Stimulated activated memory B cell treated with anti-CD40 and anti-IgM and Interleukin-4, amounts not matched to agents 10 μg/mL and 1 μg/mL and 100 μg/mL, for 72 hours (primary cell): ENCODE measurements around the gene TES.
A peak's percentile ranks its signal among the peaks of the same experiment; 100 is the strongest.
"Not testable (repeated sequence)": the region's sequence is repeated elsewhere in the genome, so short reads cannot be mapped to it uniquely, and the experiment has no call there.

Source experiments
- ATAC-seq: fragments of 150-1000 bp; cut with Tn5 transposase; 2 replicates; pipeline ENCODE4 v1.10.0; 2021
- H3K27ac Mint-ChIP-seq: one replicate; pipeline ENCODE4 v1.8.0; 2022; ENCODE audit warnings: mild to moderate bottlenecking, mixed read lengths
- H3K27me3 Mint-ChIP-seq: one replicate; pipeline ENCODE4 v1.8.0; 2022; ENCODE audit warnings: mixed read lengths
- H3K36me3 Mint-ChIP-seq: one replicate; pipeline ENCODE4 v1.8.0; 2022; ENCODE audit warnings: mixed read lengths
- H3K4me1 Mint-ChIP-seq: one replicate; pipeline ENCODE4 v1.8.0; 2022; ENCODE audit warnings: mixed read lengths
- H3K4me3 Mint-ChIP-seq: one replicate; pipeline ENCODE4 v1.8.0; 2022; ENCODE audit warnings: mild to moderate bottlenecking, moderate library complexity, mixed read lengths
- H3K9me3 Mint-ChIP-seq: one replicate; pipeline ENCODE4 v1.8.0; 2022; ENCODE audit warnings: mixed read lengths

TES gene

DNA sequence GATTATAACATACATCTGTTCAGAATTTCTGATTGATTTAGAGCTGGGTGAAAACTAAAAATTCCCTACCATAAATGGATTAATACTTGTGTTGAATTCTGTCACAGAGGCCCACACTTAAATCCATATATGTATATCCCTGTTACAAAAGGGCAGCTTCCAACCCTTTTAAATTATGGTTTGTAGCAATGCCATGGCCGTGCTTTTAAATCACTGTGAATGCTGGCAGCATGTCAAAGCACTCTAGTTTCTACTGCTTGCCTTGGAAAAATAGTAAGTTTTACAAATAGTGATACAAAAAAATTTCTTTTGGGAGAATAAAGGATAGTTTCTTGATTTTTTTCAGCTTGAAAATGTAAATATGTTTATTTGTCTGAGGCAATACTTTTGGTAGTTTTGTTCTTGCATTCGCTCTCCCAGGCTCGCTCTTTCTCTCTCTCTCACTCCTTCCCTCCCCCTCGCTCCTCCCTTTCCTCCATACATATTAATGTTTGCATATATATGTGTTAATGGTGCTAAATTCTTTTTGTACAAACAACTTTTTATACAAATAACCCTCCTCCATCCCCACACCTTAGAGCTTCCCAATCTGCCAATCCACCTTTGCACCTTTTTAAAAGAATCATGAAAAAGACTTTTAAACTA is 29.8 kb downstream of the TES start:
- ATAC-seq, result no peak
- H3K36me3 Mint-ChIP-seq, result peaks cover 43% of the 10 kb centered on the region
- no peak overlapping the region for H3K4me3 Mint-ChIP-seq
- H3K27ac Mint-ChIP-seq, result no peak overlapping the region
- H3K9me3 Mint-ChIP-seq, result peaks cover 2% of the 10 kb centered on the region
- no peaks in the 10 kb centered on the region for H3K27me3 Mint-ChIP-seq
- H3K4me1 Mint-ChIP-seq, result peaks cover 20% of the 10 kb centered on the region

DNA sequence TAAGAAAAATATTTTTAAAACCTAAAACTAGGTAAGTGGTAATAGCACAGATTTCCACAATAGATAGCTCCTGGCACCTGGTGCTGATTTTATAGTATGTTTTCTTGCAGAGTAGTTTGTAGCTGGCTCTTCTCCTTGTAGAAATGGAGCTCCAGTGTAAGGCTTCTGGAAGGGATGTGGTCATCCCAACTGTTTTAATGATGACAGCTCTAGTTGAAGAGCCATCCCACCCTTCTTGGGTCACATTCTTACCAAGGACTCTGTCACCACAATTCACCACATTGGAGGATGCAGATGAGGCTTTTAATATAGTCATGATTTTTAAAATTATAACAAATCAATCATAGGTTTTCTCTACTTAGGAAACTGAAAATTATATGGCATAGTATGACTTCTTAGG is 31.0 kb downstream of the TES start:
- Mint-ChIP-seq H3K4me1 (peaks cover 30% of the 10 kb centered on the region), H3K4me3 (no peak overlapping the region), H3K9me3 (peaks cover 6% of the 10 kb centered on the region), H3K36me3 (peaks cover 55% of the 10 kb centered on the region), H3K27me3 (no peaks in the 10 kb centered on the region), H3K27ac (no peak overlapping the region)
- ATAC-seq, result no peak

DNA sequence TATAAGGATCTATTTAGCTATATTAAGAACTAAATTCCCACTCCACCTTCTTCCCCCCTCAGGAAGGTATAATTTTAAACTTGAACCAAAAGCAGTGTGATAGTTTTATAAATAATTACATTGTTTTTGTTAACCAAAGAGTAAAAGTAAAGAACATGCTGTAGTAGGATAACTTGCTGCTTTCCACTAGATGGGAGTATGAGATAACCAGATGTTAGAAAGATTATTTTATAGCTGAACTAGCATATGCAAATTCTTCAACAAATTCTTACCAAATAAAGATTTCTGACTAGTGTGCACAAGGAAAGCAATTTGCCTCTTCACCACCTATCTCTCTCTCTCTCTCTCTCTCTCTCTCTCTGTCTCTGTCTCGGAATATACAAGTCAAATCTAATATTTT is 31.8 kb downstream of the TES start:
- Mint-ChIP-seq H3K36me3 (peaks cover 63% of the 10 kb centered on the region), H3K4me3 (no peak overlapping the region), H3K27me3 (no peaks in the 10 kb centered on the region), H3K9me3 (peaks cover 6% of the 10 kb centered on the region), H3K27ac (no peak overlapping the region), H3K4me1 (peaks cover 39% of the 10 kb centered on the region)
- ATAC-seq, result no peak

DNA sequence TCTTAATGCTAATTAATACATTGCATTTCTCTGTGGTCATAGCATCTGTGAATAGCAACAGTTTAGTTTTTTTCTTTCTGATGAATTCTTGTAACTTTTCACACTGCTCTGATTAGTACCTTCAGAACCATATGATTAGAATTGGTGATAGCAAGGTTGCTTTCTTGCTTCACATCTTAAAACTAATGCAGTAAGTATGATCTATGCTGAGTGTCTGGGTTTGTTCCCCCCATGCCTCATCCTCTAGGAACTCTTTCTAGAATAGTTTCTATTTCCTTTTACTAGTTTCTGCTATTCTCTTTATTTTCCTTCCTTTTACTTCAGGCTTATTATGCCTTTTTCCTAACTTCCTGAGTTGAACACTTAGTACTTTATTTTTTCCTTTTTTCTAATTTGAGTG is 32.4 kb downstream of the TES start:
- Mint-ChIP-seq H3K4me3 (no peak overlapping the region), H3K27ac (peak overlapping the region; percentile 20), H3K27me3 (no peaks in the 10 kb centered on the region), H3K4me1 (peaks cover 39% of the 10 kb centered on the region), H3K36me3 (peaks cover 59% of the 10 kb centered on the region), H3K9me3 (peaks cover 6% of the 10 kb centered on the region)
- no peak for ATAC-seq

DNA sequence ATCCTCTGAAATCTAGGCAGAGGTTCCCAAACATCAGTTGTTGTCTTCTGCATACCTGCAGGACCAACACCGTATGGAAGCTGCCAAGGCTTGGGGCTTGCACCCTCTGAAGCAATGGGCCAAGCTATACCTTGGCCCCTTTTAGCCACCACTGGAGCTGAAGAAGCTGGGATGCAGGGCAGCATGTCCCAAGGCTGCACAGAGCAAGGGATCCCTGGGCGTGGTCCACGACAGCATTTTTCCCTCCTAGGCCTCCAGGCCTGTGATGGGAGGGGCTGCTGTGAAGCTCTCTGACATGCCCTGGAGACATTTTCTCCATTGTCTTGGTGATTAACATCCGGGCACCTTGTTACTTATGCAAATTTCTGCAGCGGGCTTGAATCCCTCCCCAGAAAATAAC is 34.5 kb downstream of the TES start:
- not testable (repeated sequence) for H3K9me3 Mint-ChIP-seq, H3K4me3 Mint-ChIP-seq, ATAC-seq, H3K27me3 Mint-ChIP-seq
- Mint-ChIP-seq H3K4me1 (peaks cover 33% of the 10 kb centered on the region), H3K27ac (peak overlapping the region; percentile 13), H3K36me3 (peaks cover 61% of the 10 kb centered on the region)

DNA sequence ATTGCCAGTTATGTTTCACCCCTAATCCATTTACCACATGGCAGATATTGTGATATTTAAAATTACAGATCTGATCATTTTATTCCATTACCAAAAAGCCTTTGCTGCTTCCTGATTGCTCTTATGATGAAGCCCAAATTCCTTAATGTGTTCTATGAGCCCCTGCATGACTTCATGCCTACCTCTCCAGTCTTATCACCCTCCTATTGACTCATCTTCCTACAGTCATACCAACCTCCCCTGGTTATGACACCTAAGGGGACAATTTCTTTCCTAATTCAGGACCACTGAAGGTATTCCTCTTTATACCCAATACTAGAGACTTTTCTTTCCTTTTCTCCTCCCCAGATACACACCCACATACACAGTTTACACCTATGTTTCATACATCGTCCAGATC is 36.0 kb downstream of the TES start:
- no peak for ATAC-seq
- Mint-ChIP-seq H3K9me3 (peaks cover 6% of the 10 kb centered on the region), H3K27ac (peak overlapping the region; percentile 13), H3K36me3 (peaks cover 61% of the 10 kb centered on the region), H3K27me3 (no peaks in the 10 kb centered on the region), H3K4me3 (no peak overlapping the region), H3K4me1 (peaks cover 27% of the 10 kb centered on the region)

DNA sequence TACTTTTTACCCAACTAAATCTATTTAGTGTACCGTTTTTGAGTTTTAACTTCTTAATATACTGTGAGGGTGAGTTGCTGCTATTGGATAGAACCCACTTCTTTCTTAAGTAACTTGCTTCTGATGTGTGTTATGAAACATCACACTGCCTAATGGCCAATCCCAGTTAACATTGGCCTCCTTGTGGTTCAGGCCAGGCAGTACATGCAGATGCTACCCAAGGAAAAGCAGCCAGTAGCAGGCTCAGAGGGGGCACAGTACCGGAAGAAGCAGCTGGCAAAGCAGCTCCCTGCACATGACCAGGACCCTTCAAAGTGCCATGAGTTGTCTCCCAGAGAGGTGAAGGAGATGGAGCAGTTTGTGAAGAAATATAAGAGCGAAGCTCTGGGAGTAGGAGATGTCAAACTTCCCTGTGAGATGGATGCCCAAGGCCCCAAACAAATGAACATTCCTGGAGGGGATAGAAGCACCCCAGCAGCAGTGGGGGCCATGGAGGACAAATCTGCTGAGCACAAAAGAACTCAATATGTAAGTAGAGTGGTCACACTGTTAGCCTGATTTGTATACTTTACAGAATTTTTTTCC is 39.7 kb downstream of the TES start:
- peaks cover 5% of the 10 kb centered on the region for H3K9me3 Mint-ChIP-seq
- H3K36me3 Mint-ChIP-seq, result peaks cover 49% of the 10 kb centered on the region
- no peak overlapping the region for H3K4me3 Mint-ChIP-seq
- H3K27ac Mint-ChIP-seq, result peak overlapping the region; percentile 30
- H3K27me3 Mint-ChIP-seq, result no peaks in the 10 kb centered on the region
- peaks cover 20% of the 10 kb centered on the region for H3K4me1 Mint-ChIP-seq
- no peak for ATAC-seq

DNA sequence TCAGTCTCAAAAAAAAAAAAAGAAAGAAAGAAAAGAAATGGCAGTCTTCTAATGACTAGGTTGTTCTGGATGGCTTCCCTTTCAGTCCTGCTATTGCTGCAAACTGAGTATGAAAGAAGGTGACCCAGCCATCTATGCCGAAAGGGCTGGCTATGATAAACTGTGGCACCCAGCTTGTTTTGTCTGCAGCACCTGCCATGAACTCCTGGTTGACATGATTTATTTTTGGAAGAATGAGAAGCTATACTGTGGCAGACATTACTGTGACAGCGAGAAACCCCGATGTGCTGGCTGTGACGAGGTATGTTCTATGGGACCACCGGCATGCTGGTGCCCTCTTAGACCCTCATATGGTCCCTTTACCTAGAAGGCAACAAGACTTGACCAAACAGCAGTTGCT is 41.3 kb downstream of the TES start:
- H3K4me1 Mint-ChIP-seq, result peaks cover 5% of the 10 kb centered on the region
- ATAC-seq, result no peak
- H3K27me3 Mint-ChIP-seq, result no peaks in the 10 kb centered on the region
- peaks cover 32% of the 10 kb centered on the region for H3K36me3 Mint-ChIP-seq
- no peaks in the 10 kb centered on the region for H3K9me3 Mint-ChIP-seq
- H3K27ac Mint-ChIP-seq, result no peak overlapping the region
- H3K4me3 Mint-ChIP-seq, result no peak overlapping the region

DNA sequence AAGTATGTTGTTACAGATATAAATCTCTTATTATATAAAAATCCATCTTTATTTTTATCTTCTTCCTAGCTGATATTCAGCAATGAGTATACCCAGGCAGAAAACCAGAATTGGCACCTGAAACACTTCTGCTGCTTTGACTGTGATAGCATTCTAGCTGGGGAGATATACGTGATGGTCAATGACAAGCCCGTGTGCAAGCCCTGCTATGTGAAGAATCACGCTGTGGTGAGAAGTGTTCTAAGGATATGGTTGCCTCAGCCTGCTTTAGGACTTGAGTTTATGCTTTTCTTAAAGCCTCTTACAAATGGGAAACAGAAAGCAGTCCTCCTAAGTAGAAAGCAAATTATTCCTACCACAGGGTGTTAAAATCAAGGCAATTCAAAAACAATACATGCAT is 41.9 kb downstream of the TES start:
- H3K36me3 Mint-ChIP-seq, result peaks cover 30% of the 10 kb centered on the region
- no peak overlapping the region for H3K4me3 Mint-ChIP-seq
- no peaks in the 10 kb centered on the region for H3K27me3 Mint-ChIP-seq
- no peak for ATAC-seq
- no peaks in the 10 kb centered on the region for H3K9me3 Mint-ChIP-seq
- H3K27ac Mint-ChIP-seq, result no peak overlapping the region
- no peaks in the 10 kb centered on the region for H3K4me1 Mint-ChIP-seq

DNA sequence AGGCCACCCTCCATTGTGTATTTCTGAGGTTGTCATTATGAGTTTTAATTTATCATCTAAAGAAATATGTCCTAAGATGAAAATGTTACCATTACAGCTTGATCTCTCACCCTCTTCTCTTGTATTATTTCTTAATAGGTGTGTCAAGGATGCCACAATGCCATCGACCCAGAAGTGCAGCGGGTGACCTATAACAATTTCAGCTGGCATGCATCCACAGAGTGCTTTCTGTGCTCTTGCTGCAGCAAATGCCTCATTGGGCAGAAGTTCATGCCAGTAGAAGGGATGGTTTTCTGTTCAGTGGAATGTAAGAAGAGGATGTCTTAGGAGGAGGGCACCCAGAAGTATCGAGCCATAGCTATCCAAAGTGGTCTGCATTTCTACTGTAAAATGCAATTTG is 46.8 kb downstream of the TES start:
- Mint-ChIP-seq H3K27ac (no peak overlapping the region), H3K4me3 (no peak overlapping the region), H3K4me1 (peaks cover 14% of the 10 kb centered on the region), H3K27me3 (no peaks in the 10 kb centered on the region), H3K36me3 (peaks cover 27% of the 10 kb centered on the region), H3K9me3 (no peaks in the 10 kb centered on the region)
- ATAC-seq, result no peak

DNA sequence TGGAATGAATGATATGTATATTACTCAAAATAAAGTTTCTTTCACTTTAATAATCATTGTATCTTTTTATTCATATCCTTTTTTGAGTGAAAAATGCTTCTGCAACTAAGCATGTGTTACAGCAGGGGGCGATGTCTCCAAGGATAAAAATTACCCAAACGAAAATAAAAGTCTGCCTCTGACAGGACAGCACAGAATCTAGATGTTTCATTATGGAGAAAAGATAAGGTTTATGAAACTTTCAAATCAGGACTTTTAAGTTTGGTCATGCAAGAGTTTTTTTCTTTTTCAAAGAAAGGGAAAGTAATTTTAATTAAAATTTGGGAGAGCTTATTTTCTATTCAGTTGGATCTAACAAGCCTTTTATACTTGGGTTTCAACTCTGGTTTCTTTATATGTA is 48.4 kb downstream of the TES start:
- peaks cover 21% of the 10 kb centered on the region for H3K36me3 Mint-ChIP-seq
- no peaks in the 10 kb centered on the region for H3K27me3 Mint-ChIP-seq
- no peaks in the 10 kb centered on the region for H3K9me3 Mint-ChIP-seq
- no peak overlapping the region for H3K27ac Mint-ChIP-seq
- ATAC-seq, result no peak
- H3K4me1 Mint-ChIP-seq, result peaks cover 15% of the 10 kb centered on the region
- no peak overlapping the region for H3K4me3 Mint-ChIP-seq

DNA sequence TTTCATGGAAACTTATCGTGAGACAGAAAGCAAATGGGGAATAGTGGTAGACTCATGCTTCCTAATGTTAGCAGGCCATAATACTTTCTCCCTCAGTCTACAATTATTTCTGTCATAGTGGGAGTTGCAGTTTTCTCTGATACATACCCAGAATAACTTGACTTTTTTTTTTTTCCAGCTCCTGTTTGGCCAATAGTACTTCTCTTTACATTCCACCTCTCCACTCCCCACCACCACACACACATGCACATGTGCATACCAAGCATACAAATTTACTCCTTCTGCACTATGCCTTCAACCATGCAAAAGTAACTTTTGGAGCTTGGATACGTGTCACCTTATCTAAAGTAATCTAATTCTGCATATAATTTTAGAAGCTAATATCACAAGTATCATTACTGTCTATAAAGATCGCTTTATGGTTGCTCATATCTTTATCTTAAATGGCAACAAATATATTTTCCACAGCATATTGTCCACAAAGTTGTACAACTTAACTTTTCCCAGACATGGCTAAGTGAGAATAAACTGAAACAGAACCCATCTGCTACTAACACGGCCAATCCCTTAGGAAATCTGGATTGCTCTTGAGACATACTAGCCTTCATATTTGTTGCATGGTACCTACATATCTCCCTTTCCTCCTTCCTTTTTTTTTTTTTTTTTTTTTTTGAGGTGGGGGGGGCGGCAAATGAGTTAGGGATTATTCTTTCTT is 49.0 kb downstream of the TES start:
- ATAC-seq, result no peak

DNA sequence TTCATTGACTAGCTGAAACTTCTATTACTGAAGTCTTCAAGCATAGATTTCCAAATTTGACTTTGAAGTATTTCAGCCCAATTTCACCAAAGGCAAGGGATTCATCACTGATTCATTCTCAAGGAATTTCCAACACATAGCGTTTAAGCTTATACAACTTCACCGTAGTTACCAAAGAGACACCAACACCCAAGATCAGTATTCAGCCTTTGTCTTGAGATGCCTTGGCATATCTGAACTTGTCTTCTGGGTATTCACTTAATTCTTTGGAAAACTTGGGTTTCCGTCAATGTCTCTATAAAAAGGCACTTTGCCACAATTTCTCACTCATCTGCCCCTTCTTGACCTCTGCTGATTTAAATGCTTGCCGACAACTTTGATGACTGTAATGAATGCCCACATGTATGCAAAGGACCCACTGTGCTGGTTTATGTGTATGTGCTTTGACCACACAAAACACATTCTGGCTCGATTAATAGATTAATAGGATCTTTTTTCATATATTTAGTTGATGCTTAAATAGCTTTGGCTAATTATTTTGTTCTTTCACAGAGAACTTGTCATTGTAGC is 49.6 kb downstream of the TES start:
- no peak for ATAC-seq
- no peak overlapping the region for H3K27ac Mint-ChIP-seq
- peaks cover 18% of the 10 kb centered on the region for H3K36me3 Mint-ChIP-seq
- H3K4me3 Mint-ChIP-seq, result no peak overlapping the region
- no peaks in the 10 kb centered on the region for H3K9me3 Mint-ChIP-seq
- H3K4me1 Mint-ChIP-seq, result peaks cover 15% of the 10 kb centered on the region
- no peaks in the 10 kb centered on the region for H3K27me3 Mint-ChIP-seq

More for the DNA sequence above, 49.0 kb downstream of the TES start:
- Mint-ChIP-seq H3K4me3 (no peak overlapping the region), H3K27ac (no peak overlapping the region), H3K9me3 (no peaks in the 10 kb centered on the region), H3K27me3 (no peaks in the 10 kb centered on the region), H3K36me3 (peaks cover 18% of the 10 kb centered on the region), H3K4me1 (peaks cover 15% of the 10 kb centered on the region)

DNA sequence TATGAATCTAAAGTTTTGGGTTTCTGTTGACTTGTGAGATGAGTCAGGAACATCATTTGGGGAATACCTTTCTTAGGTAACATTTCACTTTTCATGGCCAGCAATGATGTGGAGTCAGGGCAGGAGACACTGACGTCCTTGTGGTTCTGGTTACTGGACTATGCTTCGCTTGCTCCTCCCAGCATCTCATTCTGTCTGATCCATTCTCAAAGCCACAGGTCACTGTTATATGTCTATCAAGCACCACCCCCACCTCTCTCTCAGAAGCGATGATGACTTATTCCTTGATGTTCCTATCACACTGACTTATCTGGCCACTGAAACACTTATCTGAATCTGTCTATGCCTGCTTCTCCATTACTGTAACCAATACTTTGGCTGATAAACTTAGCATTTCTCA is 51.6 kb downstream of the TES start:
- peaks cover 18% of the 10 kb centered on the region for H3K36me3 Mint-ChIP-seq
- peaks cover 15% of the 10 kb centered on the region for H3K4me1 Mint-ChIP-seq
- H3K9me3 Mint-ChIP-seq, result no peaks in the 10 kb centered on the region
- H3K27ac Mint-ChIP-seq, result no peak overlapping the region
- peak; percentile 69 for ATAC-seq
- no peak overlapping the region for H3K4me3 Mint-ChIP-seq
- peaks cover 15% of the 10 kb centered on the region for H3K27me3 Mint-ChIP-seq

DNA sequence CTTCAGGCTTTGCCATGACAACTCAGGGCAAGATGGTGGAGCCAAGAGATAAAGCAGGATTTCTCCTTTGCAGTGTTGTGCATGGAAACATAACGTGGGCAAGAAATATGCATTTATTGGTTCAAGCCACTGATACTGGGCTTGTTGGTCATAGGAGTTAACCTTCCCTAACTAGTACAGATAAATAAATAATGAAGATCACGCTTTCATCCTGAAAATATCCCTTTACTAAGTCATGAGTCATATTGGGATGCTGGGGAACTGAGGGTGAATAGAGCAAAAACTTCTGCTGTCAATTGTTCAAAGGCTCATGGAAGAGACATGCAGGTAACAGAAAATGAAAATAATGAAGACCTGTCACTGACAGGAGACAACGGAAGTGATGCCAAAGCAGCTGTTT is 55.5 kb downstream of the TES start:
- Mint-ChIP-seq H3K4me1 (peaks cover 9% of the 10 kb centered on the region), H3K4me3 (no peak overlapping the region), H3K27ac (no peak overlapping the region), H3K27me3 (peaks cover 28% of the 10 kb centered on the region), H3K9me3 (no peaks in the 10 kb centered on the region), H3K36me3 (no peaks in the 10 kb centered on the region)
- no peak for ATAC-seq

DNA sequence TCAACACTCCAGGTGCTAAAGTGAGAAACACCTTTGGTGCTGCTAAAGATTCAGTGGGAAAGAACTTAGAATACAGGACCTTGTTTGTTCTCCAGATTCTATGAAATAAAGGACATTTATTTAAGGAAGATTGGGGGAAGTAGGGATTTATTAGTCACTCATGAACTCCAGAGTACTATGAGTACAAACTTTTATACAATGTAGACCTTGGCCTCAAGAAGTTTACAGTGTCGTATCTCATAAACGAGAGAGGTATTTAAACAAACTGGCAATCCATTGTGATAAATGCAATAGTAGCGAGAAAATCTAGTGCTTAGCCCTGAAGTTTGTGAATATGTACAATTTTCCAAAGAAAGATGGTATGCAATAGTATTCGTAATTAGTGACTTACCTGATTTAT is 59.1 kb downstream of the TES start:
- Mint-ChIP-seq H3K9me3 (no peaks in the 10 kb centered on the region), H3K27ac (no peak overlapping the region), H3K27me3 (peaks cover 28% of the 10 kb centered on the region), H3K36me3 (no peaks in the 10 kb centered on the region), H3K4me3 (no peak overlapping the region), H3K4me1 (no peaks in the 10 kb centered on the region)
- ATAC-seq, result no peak
